Measurements from ENCODE around the gene HACD3.

GRCh38 chr15:65584241-65584640 is 54.0 kb downstream of the HACD3 start:
- TF ChIP-seq REST (IDR thresholded peaks at IDR 0.05; ENCODE audit: low read depth) (no peak), TCF12 (IDR thresholded peaks at IDR 0.05; ENCODE audit: low read depth) (no peak), TAF1 (IDR thresholded peaks at IDR 0.05; ENCODE audit: low read depth) (no peak), FOXM1 (IDR thresholded peaks at IDR 0.05; ENCODE audit: borderline replicate concordance, low read depth) (no peak)
